HG03354 (cell line): Measurements from ENCODE around the gene ABCB7.
"Not testable (repeated sequence)": the region's sequence is repeated elsewhere in the genome, so short reads cannot be mapped to it uniquely, and the experiment has no call there.

Experiments used
- ATAC-seq: cut with Tn5 transposase; IDR thresholded peaks from one replicate; pipeline ENCODE4 v1.9.1; 2021; ENCODE audit warnings: mild to moderate bottlenecking; ENCODE audit not compliant: unreplicated experiment, poor library complexity, severe bottlenecking

ABCB7 gene

DNA sequence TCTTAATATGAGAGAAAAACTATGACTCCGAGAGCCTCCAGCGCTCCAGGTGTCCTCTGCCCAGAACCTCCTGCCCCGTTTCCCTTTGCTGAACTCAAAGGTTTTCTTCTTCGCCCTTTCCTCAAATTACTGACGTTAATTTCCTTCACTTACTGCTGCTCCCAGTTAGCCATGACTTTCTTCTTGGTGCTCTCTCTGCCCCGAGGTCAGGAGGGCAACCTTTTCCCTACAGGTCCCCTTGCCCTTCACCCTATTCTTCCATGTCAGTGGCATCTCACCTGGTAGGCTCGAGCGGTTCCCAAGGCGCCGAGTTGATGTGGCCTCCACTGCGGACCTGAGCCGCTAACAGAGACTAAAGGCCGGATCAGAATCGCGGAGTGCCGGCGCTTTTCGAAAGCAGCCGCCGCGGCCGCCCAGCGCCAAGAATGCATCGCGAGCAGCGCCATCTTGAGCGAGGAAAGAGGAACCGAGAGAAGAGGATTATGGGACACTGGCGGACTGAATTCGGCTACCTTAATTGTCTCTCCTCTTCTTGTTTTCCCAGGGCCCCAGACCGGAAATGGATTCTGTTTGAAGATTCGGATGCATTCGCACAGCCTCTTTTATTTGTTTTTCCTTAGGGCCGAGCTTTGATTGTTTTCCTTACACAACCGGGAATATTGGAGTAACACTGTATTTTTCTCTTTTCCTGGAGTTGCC lies at the start of gene ABCB7:
ABCB7 (minus strand) TSS at position 457 of the 699 bp plus-strand sequence; CDS start at position 446, 11 bp downstream.
- ATAC-seq = peak; percentile 92

DNA sequence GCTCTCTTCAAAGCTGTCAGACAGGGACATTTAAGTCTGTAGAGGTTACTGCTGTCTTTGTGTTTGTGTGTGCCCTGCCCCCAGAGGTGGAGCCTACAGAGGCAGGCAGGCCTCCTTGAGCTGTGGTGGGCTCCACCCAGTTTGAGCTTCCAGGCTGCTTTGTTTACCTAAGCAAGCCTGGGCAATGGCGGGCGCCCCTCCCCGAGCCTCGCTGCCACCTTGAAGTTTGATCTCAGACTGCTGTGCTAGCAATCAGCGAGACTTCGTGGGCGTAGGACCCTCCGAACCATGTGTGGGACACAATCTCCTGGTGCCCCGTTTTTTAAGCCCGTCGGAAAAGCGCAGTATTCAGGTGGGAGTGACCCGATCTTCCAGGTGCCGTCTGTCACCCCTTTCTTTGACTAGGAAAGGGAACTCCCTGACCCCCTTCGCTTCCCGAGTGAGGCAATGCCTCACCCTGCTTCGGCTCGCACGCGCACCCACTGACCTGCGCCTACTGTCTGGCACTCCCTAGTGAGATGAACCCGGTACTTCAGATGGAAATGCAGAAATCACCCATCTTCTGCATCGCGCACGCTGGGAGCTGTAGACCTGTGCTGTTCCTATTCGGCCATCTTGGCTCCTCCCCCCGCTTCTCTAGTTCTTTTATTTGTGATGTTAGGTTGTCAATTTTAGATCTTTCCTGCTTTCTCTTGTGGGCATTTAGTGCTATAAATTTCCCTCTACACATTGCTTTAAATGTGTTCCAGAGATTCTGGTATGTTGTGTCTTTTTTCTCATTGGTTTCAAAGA lies 32.5 kb upstream of the ABCB7 start:
- ATAC-seq = not testable (repeated sequence)

GRCh38 chrX:75181721-75182120 lies 25.6 kb upstream of the ABCB7 start:
- ATAC-seq = no peak

DNA sequence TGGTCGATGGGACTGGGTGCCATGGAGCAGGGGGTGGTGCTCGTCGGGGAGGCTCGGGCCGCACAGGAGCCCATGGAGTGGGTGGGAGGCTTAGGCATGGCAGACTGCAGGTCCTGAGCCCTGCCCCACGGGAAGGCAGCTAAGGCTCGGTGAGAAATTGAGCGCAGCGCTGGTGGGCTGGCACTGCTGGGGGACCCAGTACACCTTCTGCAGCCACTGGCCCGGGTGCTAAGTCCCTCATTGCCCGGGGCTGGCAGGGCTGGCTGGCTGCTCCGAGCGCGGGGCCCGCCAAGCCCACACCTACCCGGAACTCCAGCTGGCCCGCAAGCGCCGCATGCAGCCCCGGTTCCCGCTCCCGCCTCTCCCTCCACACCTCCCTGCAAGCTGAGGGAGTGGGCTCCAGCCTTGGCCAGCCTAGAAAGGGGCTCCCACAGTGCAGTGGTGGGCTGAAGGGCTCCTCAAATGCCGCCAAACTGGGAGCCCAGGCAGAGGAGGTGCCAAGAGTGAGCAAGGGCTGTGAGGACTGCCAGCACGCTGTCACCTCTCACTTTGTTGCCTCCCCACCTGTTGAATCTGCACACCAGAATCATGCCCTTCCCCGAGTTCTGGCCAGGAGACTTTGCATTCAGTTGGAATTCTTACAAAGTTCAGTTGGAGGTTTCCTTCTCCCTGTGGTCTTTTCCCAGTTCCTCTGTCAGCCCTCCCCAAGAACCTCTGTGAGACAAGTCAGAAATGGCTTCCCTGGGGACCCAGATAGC lies 23.6 kb upstream of the ABCB7 start:
- not testable (repeated sequence) for ATAC-seq

DNA sequence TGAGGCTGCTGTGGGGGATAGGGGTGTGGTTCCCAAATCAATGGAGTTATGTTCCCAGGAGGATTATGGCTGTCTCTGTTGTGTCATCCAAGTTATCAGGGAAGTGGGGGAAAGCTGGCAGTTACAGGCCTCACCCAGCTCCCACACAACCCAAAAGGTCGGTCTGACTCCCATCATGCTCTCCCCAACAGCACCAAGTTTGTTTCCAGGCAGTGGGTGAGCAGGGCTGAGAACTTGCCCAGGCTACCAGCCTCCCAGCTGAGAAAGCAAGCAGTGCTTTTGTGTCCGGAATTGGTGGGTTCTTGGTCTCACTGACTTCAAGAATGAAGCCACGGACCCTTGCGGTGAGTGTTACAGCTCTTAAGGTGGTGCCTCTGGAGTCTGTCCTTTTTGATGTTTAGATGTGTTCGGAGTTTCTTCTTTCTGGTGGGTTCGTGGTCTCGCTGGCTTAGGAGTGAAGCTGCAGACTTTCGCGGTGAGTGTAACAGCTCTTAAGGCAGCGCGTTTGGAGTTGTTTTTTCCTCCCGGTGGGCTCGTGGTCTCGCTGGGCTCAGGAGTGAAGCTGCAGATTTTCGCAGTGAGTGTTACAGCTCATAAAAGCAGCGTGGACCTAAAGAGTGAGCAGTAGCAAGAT lies 16.3 kb upstream of the ABCB7 start:
- ATAC-seq = not testable (repeated sequence)

GRCh38 chrX:75158054-75158453 lies 2.0 kb upstream of the ABCB7 start:
- no peak for ATAC-seq

DNA sequence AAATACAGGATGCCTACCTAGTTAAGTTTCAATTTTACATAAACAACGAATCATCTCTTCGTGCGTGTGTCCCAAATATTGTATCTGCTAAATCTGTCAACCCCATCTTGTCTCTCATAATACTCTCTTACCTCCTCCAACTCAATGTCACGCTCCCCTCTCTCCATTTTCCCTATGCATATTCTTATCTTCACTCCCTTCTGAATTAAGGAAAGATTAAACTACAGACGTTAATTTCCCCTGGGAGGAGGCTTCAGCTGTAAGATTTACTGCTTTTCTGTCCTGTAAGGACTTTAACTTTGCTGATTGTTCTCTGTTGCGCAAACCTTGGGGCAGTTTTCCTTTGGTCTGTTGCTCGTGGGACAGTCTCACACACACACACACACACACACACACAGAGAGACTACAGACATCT lies 455 bp upstream of the ABCB7 start:
- ATAC-seq = no peak

GRCh38 chrX:75155447-75155826 lies 646 bp downstream of the ABCB7 start:
- peak; percentile 36 for ATAC-seq

DNA sequence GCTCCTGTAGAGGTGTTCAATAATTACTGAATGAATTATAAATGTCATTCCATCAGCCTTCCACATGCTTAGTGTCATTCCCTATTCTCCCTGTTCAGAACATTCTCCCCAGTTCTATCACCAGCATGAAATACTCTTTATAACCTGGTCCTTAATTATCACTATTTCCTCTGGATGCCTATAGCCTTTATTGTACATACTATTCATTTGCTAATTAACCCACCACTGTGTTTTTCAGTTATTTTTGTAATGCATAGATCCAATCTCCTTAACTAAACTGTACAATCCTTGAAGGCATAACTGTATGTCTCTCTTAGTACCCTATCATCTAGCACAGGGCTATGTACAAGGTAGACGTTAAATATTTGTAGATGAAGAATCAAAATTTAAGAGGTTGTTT lies 1.2 kb downstream of the ABCB7 start:
- ATAC-seq = no peak

GRCh38 chrX:75151827-75152592 lies 4.1 kb downstream of the ABCB7 start:
- ATAC-seq = no peak

GRCh38 chrX:75149654-75150053 lies 6.4 kb downstream of the ABCB7 start:
- ATAC-seq = no peak

DNA sequence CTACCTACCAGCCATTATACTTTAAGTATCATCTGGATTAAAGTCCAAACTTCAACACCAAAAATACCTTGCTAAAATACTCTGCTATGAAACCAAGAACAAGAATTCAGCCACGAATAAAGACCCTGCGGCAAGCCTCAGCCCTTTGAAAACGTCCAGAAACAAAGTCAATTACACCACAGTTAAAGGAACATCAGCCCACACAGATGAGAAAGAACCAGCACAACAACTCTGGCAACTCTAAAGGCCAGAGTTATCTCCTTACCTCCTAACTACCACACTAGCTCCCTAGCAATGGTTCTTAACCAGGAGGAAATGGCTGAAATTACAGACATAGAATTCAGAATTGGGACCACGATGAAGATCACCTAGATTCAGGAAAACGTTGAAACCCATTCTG lies 23.4 kb downstream of the ABCB7 start:
- ATAC-seq = no peak

DNA sequence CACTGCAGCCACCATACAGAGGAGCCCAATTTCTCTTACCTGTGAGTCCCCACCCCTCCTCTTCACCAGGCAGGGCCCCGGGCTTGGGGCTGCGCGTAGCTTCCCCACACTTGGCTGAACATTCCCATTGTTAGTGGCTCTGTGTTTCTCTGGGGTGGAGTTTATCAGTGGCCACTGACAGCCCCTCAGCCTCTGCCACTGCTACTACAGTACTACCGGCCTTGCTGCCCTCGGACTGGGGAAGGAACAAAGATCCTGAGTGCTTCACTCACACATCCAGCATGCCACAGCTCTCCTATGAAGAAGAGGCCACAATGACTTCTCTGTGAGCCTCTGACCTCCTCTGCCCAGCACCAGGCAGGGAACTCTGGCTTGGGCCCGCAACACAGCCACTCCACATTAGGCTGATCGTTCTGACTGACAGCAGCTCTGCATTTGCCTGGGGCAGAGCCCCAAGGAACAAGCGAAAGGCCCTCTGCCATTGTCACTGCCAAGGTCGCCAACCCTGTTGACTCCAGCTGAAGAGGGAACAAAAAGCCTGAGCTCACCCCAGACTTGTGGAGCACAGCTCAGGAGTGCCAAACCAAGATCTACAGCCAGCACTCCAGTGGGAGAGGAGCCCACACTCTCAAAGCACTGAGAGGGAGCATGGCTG lies 24.0 kb downstream of the ABCB7 start:
- no peak for ATAC-seq

DNA sequence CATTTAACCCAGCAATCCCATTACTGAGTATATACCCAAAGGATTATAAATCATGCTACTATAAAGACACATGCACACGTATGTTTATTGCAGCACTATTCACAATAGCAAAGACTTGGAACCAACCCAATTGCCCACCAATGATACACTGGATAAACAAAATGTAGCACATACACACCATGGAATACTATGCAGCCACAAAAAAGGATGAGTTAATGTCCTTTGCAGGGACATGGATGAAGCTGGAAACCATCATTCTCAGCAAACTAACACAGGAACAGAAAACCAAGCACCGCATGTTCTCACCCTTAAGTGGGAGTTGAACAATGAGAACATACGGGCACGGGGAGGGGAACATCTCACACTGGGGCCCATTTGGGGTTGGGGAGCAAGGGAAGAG lies 27.0 kb downstream of the ABCB7 start:
- ATAC-seq = not testable (repeated sequence)

- ATAC-seq = no peak
Observed at GRCh38 chrX:75118296-75118695, 37.8 kb downstream of the ABCB7 start.

GRCh38 chrX:75115707-75116413 lies 40.2 kb downstream of the ABCB7 start:
- ATAC-seq = no peak

GRCh38 chrX:75114638-75115037 lies 41.4 kb downstream of the ABCB7 start:
- no peak for ATAC-seq

GRCh38 chrX:75113664-75114063 lies 42.4 kb downstream of the ABCB7 start:
- no peak for ATAC-seq
